Measurements from ENCODE around the gene UPF3B.
"Not testable (repeated sequence)": the region's sequence is repeated elsewhere in the genome, so short reads cannot be mapped to it uniquely, and the experiment has no call there.

UPF3B gene

GRCh38 chrX:119852382-119853353, at the start of gene UPF3B:
Gene UPF3B, minus strand, starts transcription at chrX:119852963. Its CDS starts 35 bp downstream, at chrX:119852928.
- DNase-seq (ENCODE audit: low spot score) = peak; percentile 95

GRCh38 chrX:119900976-119901375, 48.2 kb upstream of the UPF3B start:
- DNase-seq (ENCODE audit: low spot score) = no peak

DNA sequence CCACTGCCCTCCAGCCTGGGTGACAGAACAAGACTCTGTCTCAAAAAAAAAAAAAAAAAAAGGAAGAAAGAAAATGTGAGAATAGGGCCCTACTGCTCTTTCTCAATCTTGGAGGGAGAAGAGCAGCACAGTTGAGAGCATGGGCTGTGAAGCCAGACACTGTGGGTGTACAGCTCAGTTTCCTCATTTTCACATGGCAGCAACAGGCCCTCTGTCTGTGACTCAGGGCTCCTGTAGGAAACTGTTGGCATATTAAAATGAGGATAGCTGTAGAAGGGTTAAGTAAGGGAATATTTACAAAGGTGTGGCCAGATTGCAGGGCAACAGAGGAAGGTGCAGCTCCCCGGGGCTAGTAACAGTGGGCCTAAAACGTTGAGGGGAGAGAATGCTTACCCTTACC, 46.4 kb upstream of the UPF3B start:
- no peak for DNase-seq (ENCODE audit: low spot score)

- no peak for DNase-seq (ENCODE audit: low spot score)
Observed at GRCh38 chrX:119895843-119896326, 43.1 kb upstream of the UPF3B start, which contains the start of gene AKAP14. Gene AKAP14, plus strand, starts transcription at chrX:119895893. Its CDS starts 7,331 bp downstream, at chrX:119903224.

GRCh38 chrX:119891961-119892692, 39.4 kb upstream of the UPF3B start:
- not testable (repeated sequence) for DNase-seq (ENCODE audit: low spot score)

DNA sequence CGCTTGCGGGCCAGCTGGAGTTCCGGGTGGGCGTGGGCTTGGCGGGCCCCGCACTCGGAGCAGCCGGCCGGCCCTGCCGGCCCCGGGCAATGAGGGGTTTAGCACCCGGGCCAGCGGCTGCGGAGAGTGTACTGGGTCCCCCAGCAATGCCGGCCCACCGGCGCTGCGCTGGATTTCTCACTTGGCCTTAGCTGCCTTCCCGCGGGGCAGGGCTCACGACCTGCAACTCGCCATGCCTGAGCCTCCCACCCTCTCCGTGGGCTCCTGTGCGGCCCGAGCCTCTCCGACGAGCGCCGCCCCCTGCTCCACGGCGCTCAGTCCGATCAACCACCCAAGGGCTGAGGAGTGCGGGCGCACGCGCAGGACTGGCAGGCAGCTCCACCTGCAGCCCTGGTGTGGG, 37.9 kb upstream of the UPF3B start:
- DNase-seq (ENCODE audit: low spot score) = not testable (repeated sequence)

DNA sequence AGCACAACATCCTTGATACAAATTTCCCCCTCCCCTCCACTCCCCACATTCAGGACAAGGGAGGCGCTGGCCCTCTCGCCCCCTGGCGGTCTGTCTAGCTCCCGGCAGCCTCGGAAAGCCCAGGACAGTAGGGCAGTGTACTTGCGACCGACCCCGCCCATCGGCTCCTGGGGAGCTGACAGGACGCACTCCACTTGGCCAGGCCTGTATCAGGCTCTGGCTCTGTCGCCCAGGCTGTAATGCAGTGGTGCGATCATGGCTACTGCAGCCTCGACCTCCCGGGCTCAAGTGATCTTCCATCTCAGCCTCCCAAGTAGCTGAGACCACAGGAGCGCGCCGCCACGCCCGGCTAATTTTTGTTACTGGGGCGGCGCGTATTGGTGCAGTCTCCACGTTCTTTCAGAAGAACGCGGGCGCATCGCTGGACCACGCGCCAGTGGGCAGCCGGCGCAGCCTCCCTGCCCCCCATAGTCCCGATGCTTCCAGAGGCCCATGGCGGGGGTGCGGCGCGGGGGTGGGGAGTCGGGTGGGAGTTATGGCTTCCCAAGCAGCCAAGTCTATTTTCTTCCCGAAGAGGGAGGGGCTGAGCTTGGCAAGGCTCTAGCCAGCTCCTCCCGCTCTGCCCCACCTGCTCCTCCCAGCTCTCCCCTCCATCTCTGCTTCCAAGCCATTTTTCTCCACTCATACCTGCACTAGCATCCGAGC, 35.1 kb upstream of the UPF3B start:
- peak; percentile 56 for DNase-seq (ENCODE audit: low spot score)

DNA sequence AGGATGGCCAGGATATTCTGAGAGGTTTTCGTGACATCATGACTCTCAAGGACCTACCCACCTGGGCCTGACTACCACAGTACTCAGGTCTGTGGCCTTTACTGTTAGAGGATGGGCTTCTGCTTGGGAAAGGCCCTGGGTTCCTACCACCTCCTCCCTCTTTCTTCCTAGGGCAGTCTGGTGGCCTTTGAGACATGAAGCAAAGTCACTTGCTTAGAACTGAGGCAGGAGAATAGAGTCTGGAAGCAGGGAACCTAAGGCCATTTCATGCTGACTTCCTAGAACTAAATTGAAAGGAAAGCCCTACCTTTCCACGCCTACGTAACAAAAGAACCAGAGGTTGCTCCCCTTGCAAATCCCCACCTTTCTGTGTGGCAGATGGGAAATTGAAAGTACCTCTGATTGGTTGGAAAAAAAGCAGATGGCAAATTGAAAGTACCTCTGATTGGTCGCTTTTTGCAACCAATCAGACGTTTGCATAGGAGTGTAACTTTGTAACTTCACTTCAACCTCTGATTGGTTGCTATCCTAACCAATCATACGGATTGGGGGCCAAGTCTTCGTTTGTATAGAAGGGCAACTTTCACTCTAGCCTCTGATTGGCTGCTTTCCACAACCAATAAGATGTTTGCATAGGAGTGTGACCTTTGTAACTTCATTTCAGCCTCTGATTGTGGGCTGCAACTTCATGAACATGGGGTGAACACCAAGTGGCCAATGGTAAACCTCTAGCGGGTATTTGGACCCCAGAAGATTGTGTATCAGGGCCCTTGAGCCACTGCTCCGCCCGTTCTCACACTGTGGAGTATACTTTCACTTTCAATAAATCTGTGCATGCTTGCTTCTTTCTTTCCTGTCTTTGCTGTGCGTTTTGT, 33.0 kb upstream of the UPF3B start:
- DNase-seq (ENCODE audit: low spot score) = peak; percentile 60

DNA sequence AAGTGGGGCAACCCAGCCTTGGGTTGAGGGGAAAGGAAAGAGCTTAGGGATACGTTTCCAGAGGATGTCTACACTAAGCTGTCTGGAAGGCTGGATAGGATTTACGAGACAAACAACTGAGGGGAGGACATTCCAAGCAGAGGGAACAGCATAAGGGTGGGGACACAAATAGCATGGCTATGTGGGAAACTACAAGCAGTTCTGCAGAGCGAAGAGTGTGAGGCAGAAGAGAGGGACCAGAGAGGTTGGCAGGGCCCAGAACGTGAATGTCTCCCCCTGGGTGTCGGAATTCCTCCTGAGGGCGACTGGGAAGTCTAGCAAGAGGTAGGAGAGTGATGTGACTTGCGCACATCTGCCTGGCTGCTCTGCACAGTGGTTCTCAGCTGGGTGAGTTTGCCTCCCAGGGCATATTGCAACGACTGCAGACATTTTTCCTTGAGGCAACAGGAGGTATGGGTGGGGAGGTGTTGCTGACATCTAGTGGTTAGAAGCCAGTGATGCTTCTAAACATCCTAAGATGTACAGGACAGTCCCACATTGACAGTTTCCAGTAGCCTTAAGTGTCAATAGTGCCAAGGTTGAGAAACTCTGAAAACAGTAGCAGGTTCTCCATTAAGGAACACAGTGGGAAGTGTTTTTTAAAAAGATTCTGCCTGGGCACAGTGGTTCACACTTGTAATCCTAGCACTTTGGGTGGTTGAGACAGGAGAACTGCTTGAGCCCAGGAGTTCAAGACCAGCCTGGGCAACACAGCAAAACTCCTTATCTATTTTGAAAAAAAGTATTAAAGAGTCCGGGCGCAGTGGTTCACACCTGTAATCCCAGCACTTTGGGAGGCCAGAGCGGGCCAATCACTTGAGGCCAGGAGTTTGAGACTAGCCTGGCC, 28.0 kb upstream of the UPF3B start:
- DNase-seq (ENCODE audit: low spot score) = peak; percentile 47

DNA sequence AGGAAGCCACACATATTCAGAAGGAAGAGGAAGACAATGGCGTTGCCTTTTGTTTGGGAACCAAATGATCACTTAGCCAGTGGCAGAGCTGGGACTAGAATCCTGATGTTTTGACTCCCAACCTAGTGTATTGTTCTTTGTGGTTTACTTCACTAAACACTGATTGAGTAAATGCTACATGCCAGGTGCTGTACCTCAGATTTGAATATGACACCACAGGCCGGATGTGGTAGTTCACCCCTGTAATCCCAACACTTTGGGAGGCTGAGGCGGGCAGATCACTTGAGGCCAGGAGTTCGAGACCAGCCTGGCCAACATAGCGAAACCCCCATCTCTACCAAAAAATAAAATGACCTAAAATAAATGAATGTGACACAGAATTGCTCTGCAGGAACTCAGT, 27.3 kb upstream of the UPF3B start:
- DNase-seq (ENCODE audit: low spot score) = no peak

- no peak for DNase-seq (ENCODE audit: low spot score)
Observed at GRCh38 chrX:119878740-119879139, 26.0 kb upstream of the UPF3B start.

DNA sequence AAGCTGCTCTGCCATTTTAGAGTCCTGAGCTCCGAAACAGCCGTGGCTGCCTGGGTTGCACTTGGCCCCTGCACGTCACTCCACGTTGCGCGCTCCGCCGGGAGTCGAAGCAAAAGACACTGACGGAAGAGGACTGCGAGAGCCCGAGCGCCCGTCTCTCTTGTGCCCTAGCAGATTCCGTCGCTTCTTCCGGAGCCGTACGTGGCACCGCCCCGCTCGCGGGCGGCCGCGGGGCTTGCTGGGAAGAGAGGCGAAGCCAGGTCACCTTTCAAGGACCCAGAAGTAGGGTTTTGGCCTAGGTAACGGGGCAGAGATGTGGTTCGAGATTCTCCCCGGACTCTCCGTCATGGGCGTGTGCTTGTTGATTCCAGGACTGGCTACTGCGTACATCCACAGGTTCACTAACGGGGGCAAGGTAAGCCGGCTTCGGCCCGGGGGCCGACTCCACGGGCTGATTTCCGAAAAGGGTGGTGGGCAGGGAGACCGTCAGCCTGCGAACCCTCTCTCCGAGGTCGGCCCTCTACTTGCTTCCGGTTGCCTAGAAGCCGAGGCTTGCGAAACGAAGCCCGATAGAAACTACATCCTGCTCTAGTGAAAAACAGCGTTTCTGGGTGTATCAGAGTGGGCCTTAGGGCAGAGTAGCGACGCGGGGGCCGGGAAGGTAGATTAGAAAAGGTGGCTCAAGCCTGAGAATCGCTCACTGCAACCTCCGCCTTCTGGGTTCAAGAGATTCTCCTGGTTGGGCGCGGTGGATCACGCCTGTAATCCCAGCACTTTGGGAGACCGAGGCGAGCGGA, 19.0 kb upstream of the UPF3B start, which contains the start of the genes NDUFA1 and RNF113A:
Gene NDUFA1 (plus strand): TSS at position 234 of the 797 bp plus-strand sequence. CDS start 80 bp downstream, at position 314.
Gene RNF113A (minus strand): TSS at position 135 of the 797 bp plus-strand sequence. CDS start 120 bp downstream, at position 15.
- peak; percentile 87 for DNase-seq (ENCODE audit: low spot score)

GRCh38 chrX:119871245-119871598, 18.5 kb upstream of the UPF3B start:
- DNase-seq (ENCODE audit: low spot score) = no peak

DNA sequence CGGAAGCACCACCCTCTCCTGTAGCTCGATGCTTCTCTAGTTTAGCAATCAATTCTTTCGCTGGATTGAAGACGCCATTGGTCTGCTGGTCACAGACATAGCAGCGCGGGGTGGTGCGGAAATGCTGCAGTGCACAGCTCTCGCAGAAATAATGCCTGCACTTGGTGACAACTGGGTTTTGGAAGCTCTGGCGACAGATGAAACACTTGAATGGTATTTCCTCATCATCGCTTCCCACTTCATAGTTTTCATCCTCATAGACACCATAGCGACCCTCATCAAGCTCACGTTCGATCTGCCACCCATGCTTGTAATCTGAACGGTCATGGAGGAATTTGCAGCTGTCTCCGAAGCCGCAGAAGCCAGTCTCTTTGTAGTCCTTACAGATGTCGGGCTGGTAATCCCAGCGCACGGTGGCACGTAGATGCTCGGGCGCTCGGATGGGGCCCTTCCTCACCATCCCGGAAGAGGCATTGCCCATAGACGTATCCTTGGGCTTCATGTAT, 17.9 kb upstream of the UPF3B start:
- peak; percentile 16 for DNase-seq (ENCODE audit: low spot score)

GRCh38 chrX:119853444-119853843, 681 bp upstream of the UPF3B start:
- DNase-seq (ENCODE audit: low spot score) = no peak

- no peak for DNase-seq (ENCODE audit: low spot score)
Observed at GRCh38 chrX:119833905-119834304, 18.9 kb downstream of the UPF3B start.

DNA sequence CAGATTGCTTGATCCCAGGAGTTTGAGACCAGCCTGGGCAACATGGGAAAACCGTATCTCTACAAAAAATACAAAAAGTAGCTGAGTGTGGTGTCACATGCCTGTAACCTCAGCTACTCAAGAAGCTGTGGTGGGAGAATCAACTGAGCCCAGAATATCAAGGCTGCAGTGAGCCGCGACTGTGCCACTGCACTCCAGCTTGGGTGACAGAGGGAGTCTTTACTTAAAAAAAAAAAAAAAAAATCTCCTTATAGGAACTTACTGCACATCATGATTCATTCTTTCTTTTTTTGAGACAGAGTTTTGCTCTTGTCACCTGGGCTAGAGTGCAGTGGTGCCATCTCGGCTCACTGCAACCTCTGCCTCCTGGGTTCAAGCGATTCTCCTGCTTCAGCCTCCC, 24.3 kb downstream of the UPF3B start:
- DNase-seq (ENCODE audit: low spot score) = no peak

DNA sequence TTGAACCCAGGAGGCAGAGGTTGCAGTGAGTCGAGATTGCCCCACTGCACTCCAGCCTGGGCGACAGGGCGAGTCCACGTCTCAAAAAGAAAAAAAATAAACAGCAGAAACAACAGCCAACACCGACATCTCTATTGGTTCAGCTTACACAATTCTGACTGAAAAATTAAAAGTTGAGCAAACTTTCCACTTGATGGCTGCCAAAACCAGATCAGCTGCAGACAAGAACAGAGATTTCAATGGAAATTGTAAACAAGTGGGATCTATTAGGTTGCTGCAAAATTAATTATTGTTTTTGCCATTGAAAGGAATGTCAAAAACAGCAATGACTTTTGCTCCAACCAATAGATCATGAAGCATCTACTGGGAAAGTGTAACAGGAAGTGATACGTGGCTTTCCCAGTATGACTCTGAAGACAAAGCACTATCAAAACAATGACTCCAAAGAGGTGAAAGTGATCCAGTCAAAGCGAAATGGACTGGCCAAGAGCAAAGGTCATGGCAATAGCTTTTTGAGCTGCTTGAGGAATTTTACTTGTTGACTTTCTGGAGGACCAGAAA, 26.3 kb downstream of the UPF3B start:
- DNase-seq (ENCODE audit: low spot score) = no peak
